ENCODE data around the gene SHC4. TPM values are rescaled to one million over a fixed set of nuclear protein-coding genes. Genes with fewer than 3 reads are reported as not detected.

SHC4 gene
- total RNA-seq, 2 donors from 2014 or later: 0.29 to 0.58 TPM

DNA sequence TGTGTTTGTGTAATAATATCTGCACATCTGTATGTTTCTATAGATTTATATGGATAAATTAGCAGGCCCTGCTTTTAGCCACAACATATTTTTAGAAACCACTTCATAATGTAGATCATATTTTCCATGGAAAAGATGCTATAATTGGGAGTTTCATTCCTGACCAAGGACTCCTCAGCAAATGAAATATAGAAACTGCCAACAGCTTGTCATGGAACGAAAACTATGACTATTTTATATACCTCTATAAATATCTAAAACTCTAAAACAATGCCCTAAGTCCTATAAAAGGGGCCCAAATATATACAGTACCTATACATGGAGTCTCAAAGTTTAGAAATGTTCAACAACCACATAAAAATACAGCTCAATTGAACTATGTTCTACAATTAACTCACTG lies 57.9 kb downstream of the SHC4 start:
- Histone ChIP-seq H3K27ac (ENCODE audit: low read depth, low read length) (peak overlapping the region; percentile 74), H3K36me3 (ENCODE audit: control insufficient read depth, insufficient read depth, low read length) (no peaks in the 10 kb centered on the region), H3K9ac (ENCODE audit: extremely low read depth, low read length, poor library complexity, severe bottlenecking) (no peak overlapping the region), H3K4me1 (ENCODE audit: control insufficient read depth, insufficient read depth, low read length) (no peaks in the 10 kb centered on the region), H3K27me3 (ENCODE audit: control insufficient read depth, insufficient read depth, low read length, poor library complexity, severe bottlenecking) (no peaks in the 10 kb centered on the region), H3K9me3 (ENCODE audit: control insufficient read depth, low read length) (no peaks in the 10 kb centered on the region), H3K4me3 (ENCODE audit: low read length) (no peak overlapping the region)
- H3K27me3 Mint-ChIP-seq (ENCODE audit: insufficient read depth): peaks cover 6% of the 10 kb centered on the region
- WGBS, 2 experiments (ENCODE audit: insufficient coverage in 1 of 2, insufficient read length in 1 of 2): 89% methylated on average over 1 of the region's 1 CpG; no CpG with 5 or more reads in 1 of the 2 experiments
- H3K4me1 Mint-ChIP-seq: peaks cover 8% of the 10 kb centered on the region
- TF ChIP-seq, protein P1, sequence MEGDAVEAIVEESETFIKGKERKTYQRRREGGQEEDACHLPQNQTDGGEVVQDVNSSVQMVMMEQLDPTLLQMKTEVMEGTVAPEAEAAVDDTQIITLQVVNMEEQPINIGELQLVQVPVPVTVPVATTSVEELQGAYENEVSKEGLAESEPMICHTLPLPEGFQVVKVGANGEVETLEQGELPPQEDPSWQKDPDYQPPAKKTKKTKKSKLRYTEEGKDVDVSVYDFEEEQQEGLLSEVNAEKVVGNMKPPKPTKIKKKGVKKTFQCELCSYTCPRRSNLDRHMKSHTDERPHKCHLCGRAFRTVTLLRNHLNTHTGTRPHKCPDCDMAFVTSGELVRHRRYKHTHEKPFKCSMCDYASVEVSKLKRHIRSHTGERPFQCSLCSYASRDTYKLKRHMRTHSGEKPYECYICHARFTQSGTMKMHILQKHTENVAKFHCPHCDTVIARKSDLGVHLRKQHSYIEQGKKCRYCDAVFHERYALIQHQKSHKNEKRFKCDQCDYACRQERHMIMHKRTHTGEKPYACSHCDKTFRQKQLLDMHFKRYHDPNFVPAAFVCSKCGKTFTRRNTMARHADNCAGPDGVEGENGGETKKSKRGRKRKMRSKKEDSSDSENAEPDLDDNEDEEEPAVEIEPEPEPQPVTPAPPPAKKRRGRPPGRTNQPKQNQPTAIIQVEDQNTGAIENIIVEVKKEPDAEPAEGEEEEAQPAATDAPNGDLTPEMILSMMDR (conservative IDR thresholded peaks at IDR 0.05): no peak
- no peak for DNase-seq
- H3K27ac Mint-ChIP-seq: no peak overlapping the region
- H3K4me3 Mint-ChIP-seq: no peak overlapping the region
- no peaks in the 10 kb centered on the region for H3K36me3 Mint-ChIP-seq (ENCODE audit: low read depth)
- H3K9me3 Mint-ChIP-seq: no peaks in the 10 kb centered on the region

DNA sequence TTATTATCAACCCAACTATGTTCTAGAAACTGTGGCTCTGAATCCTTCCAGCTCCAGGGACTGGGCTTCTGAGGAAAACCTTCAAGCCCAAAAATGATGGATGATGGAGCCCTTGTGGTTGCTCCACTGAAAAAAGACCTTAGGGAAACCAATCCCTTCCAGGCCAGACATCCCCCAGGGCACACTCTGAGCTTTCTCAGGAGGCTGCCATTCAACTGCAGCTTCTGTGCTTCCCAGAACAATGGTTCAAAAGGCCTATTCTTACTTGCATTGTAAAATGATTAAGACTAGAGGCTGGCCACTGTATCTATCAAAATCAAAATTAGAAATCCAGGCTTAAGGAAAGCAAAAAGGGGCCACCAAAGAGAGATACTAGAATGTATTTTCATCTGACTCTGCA lies 58.5 kb downstream of the SHC4 start:
- no peak overlapping the region for H3K4me3 Mint-ChIP-seq
- no peak for DNase-seq
- peaks cover 5% of the 10 kb centered on the region for H3K27me3 Mint-ChIP-seq (ENCODE audit: insufficient read depth)
- Histone ChIP-seq H3K27me3 (ENCODE audit: control insufficient read depth, insufficient read depth, low read length, poor library complexity, severe bottlenecking) (no peaks in the 10 kb centered on the region), H3K27ac (ENCODE audit: low read depth, low read length) (peak overlapping the region; percentile 74), H3K4me1 (ENCODE audit: control insufficient read depth, insufficient read depth, low read length) (no peaks in the 10 kb centered on the region), H3K9ac (ENCODE audit: extremely low read depth, low read length, poor library complexity, severe bottlenecking) (no peak overlapping the region), H3K36me3 (ENCODE audit: control insufficient read depth, insufficient read depth, low read length) (no peaks in the 10 kb centered on the region), H3K4me3 (ENCODE audit: low read length) (no peak overlapping the region), H3K9me3 (ENCODE audit: control insufficient read depth, low read length) (no peaks in the 10 kb centered on the region)
- peaks cover 8% of the 10 kb centered on the region for H3K4me1 Mint-ChIP-seq
- no peaks in the 10 kb centered on the region for H3K36me3 Mint-ChIP-seq (ENCODE audit: low read depth)
- H3K27ac Mint-ChIP-seq: no peak overlapping the region
- no peaks in the 10 kb centered on the region for H3K9me3 Mint-ChIP-seq
- TF ChIP-seq, protein P1 (conservative IDR thresholded peaks at IDR 0.05): no peak

DNA sequence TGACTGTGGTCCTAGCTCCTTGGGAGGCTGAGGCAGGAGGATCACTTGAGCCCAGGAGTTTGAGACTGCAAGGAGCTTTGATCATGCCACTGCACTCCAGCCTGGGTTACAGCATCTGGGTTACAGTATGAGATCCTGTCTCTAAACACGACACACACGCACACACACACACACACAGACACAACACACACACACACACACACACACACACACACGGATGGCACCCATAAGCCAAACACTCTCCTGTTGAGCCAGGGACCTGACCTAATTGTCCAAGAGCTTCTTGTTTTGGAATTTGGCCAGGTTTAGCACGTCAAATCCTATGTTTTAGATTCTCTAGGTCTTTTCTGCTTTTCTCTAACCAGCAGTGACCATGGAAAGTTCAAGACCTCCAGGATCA lies 59.0 kb downstream of the SHC4 start:
- no peaks in the 10 kb centered on the region for H3K9me3 Mint-ChIP-seq
- H3K36me3 ChIP-seq (ENCODE audit: control insufficient read depth, insufficient read depth, low read length): no peaks in the 10 kb centered on the region
- no peaks in the 10 kb centered on the region for H3K9me3 ChIP-seq (ENCODE audit: control insufficient read depth, low read length)
- H3K4me1 ChIP-seq (ENCODE audit: control insufficient read depth, insufficient read depth, low read length): no peaks in the 10 kb centered on the region
- H3K36me3 Mint-ChIP-seq (ENCODE audit: low read depth): no peaks in the 10 kb centered on the region
- TF ChIP-seq, protein P1 (conservative IDR thresholded peaks at IDR 0.05): no peak
- 86 to 89% methylated on average over 1 to 4 of the region's 4 CpGs for WGBS, 2 experiments (ENCODE audit: insufficient coverage in 1 of 2, insufficient read length in 1 of 2)
- peaks cover 8% of the 10 kb centered on the region for H3K4me1 Mint-ChIP-seq
- H3K27me3 ChIP-seq (ENCODE audit: control insufficient read depth, insufficient read depth, low read length, poor library complexity, severe bottlenecking): no peaks in the 10 kb centered on the region
- no peak overlapping the region for H3K9ac ChIP-seq (ENCODE audit: extremely low read depth, low read length, poor library complexity, severe bottlenecking)
- DNase-seq: no peak
- H3K27me3 Mint-ChIP-seq (ENCODE audit: insufficient read depth): peaks cover 1% of the 10 kb centered on the region
- H3K4me3 ChIP-seq (ENCODE audit: low read length): no peak overlapping the region
- no peak overlapping the region for H3K27ac ChIP-seq (ENCODE audit: low read depth, low read length)
- H3K27ac Mint-ChIP-seq: no peak overlapping the region
- H3K4me3 Mint-ChIP-seq: no peak overlapping the region

Measured in endodermal cell (in vitro differentiated cells).